ENCODE measurements around the gene EID2B. TPM values are rescaled to one million over a fixed set of nuclear protein-coding genes. Genes with fewer than 3 reads are reported as not detected.

The EID2B gene
- total and polyA plus RNA-seq, 2 of the 13 experiments (the other 11 are each of a cell fraction or from before 2014, with no cell fraction given), result 2.5 to 3.7 TPM

GRCh38 chr19:39502640-39503417 is 29.8 kb downstream of the EID2B start (continued):
- TF ChIP-seq PAX8 (CRISPR knock-in tag; IDR thresholded peaks at IDR 0.05; ENCODE audit: borderline replicate concordance) (peak; percentile 98; the same call in 1 of the 2 replicates), ZNF784 (CRISPR knock-in tag; IDR thresholded peaks at IDR 0.05; ENCODE audit: borderline replicate concordance) (peak; percentile 98), ZNF562 (CRISPR knock-in tag; IDR thresholded peaks at IDR 0.05; ENCODE audit: borderline replicate concordance) (peak; percentile 98), ZNF552 (CRISPR knock-in tag; IDR thresholded peaks at IDR 0.05; ENCODE audit: borderline replicate concordance) (peak; percentile 99; the same call in 1 of the 2 replicates), AGO1 (IDR thresholded peaks at IDR 0.05; ENCODE audit: low read depth, low read length, poor library complexity, severe bottlenecking) (no peak), TMF1 (CRISPR knock-in tag; IDR thresholded peaks at IDR 0.05; ENCODE audit: low read depth) (peak; percentile 99), KLF11 (CRISPR knock-in tag; IDR thresholded peaks at IDR 0.05) (0 out of 2 replicates have a peak, but pooled peaks have one; percentile 54), MED1 (CRISPR knock-in tag; IDR thresholded peaks at IDR 0.05) (peak; percentile 73; the same call in 1 of the 2 replicates), PRMT3 (CRISPR knock-in tag; IDR thresholded peaks at IDR 0.05; ENCODE audit: borderline replicate concordance, low read depth) (peak; percentile 98), ZNF616 (CRISPR knock-in tag; IDR thresholded peaks at IDR 0.05; ENCODE audit: low read depth) (peak; percentile 99), ZNF644 (CRISPR knock-in tag; IDR thresholded peaks at IDR 0.05; ENCODE audit: low read depth) (no peak), PHF20 (CRISPR knock-in tag; IDR thresholded peaks at IDR 0.05) (peak; percentile 56), TBX2 (CRISPR knock-in tag; IDR thresholded peaks at IDR 0.05; ENCODE audit: borderline replicate concordance) (peak; percentile 59; the same call in 1 of the 2 replicates), ATF2 (CRISPR knock-in tag; IDR thresholded peaks at IDR 0.05) (peak; percentile 31; the same call in 1 of the 2 replicates), ZNF878 (CRISPR knock-in tag; IDR thresholded peaks at IDR 0.05) (peak; percentile 72; the same call in 1 of the 2 replicates), RBFOX2 (IDR thresholded peaks at IDR 0.05; ENCODE audit: low read depth, low read length) (0 out of 2 replicates have a peak, but pooled peaks have one; percentile 31), RXRB (CRISPR knock-in tag; IDR thresholded peaks at IDR 0.05; ENCODE audit: borderline replicate concordance) (peak; percentile 49; the same call in 1 of the 2 replicates), BATF2 (CRISPR knock-in tag; IDR thresholded peaks at IDR 0.05) (peak; percentile 99), ZSCAN9 (CRISPR knock-in tag; IDR thresholded peaks at IDR 0.05; ENCODE audit: borderline replicate concordance) (peak; percentile 85; the same call in 1 of the 2 replicates), ZNF549 (CRISPR knock-in tag; IDR thresholded peaks at IDR 0.05) (no peak), DMTF1 (CRISPR knock-in tag; IDR thresholded peaks at IDR 0.05) (0 out of 2 replicates have a peak, but pooled peaks have one; percentile 55), TFDP2 (CRISPR knock-in tag; IDR thresholded peaks at IDR 0.05) (peak; percentile 91)

Data from HepG2 (cell line).